ENCODE data around the gene FBXL17.

Gene FBXL17

DNA sequence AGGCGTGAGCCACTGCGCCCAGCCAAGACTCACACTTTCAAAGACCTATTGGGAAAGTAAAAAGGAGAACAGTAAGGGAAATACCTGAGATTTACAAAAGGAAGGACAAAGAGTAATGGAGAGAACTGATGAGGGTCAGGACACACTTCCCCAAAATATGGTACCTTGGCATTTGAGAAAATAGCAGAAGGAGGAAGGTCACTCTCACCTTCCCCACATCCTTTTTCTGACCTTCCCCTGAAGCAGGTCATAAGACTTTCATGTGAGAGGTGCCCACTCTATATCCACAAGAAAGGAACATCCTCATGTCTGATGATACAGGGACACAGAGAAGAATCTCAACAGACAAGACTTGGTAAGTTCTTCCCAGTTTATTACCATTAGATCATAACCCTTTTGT is 272.8 kb downstream of the FBXL17 start:
- H3K4me1 ChIP-seq (ENCODE audit: control extremely low read depth in 1 of 4, control insufficient read depth in 4 of 4, insufficient read depth in 4 of 4, low read length in 3 of 4) = no peaks in the 10 kb centered on the region
- no peak for DNase-seq
- ChIA-PET CTCF (no interaction called here), POLR2A (no interaction called here)
- H3K27me3 ChIP-seq (replicated peaks in 2 of 5; ENCODE audit: control insufficient read depth in 4 of 5, insufficient read depth in 5 of 5, low read length in 4 of 5) = no peaks in the 10 kb centered on the region
- H3K27ac ChIP-seq (ENCODE audit: insufficient read depth in 1 of 2, low read depth in 1 of 2, low read length in 2 of 2, poor library complexity in 1 of 2, severe bottlenecking in 2 of 2) = no peak overlapping the region
- peaks cover 0 to 3% (median 0%) of the 10 kb centered on the region in 4 experiments for H3K36me3 ChIP-seq (ENCODE audit: control insufficient read depth in 4 of 4, insufficient read depth in 4 of 4, low read length in 3 of 4)
- WGBS (ENCODE audit: insufficient coverage) = no CpG with 5 or more reads among the region's 2 CpGs
- no peak overlapping the region for H3K4me3 ChIP-seq (ENCODE audit: control insufficient read depth in 1 of 7, extremely low read depth in 1 of 7, insufficient read depth in 4 of 7, low read depth in 2 of 7, low read length in 6 of 7)
- peaks cover 0 to 5% (median 0%) of the 10 kb centered on the region in 5 experiments for H3K9me3 ChIP-seq (ENCODE audit: control extremely low read depth in 1 of 5, control insufficient read depth in 4 of 5, insufficient read depth in 2 of 5, low read depth in 1 of 5, low read length in 4 of 5)

- no peak overlapping the region for H3K27ac ChIP-seq (ENCODE audit: insufficient read depth in 1 of 2, low read depth in 1 of 2, low read length in 2 of 2, poor library complexity in 1 of 2, severe bottlenecking in 2 of 2)
- no peak for DNase-seq
- no peaks in the 10 kb centered on the region for H3K9me3 ChIP-seq (ENCODE audit: control extremely low read depth in 1 of 5, control insufficient read depth in 4 of 5, insufficient read depth in 2 of 5, low read depth in 1 of 5, low read length in 4 of 5)
- peaks cover 0 to 3% (median 0%) of the 10 kb centered on the region in 4 experiments for H3K36me3 ChIP-seq (ENCODE audit: control insufficient read depth in 4 of 4, insufficient read depth in 4 of 4, low read length in 3 of 4)
- ChIA-PET CTCF (no interaction called here), POLR2A (no interaction called here)
- H3K4me3 ChIP-seq (ENCODE audit: control insufficient read depth in 1 of 7, extremely low read depth in 1 of 7, insufficient read depth in 4 of 7, low read depth in 2 of 7, low read length in 6 of 7) = no peak overlapping the region
- no CpG with 5 or more reads among the region's 1 CpG for WGBS (ENCODE audit: insufficient coverage)
- H3K27me3 ChIP-seq (replicated peaks in 2 of 5; ENCODE audit: control insufficient read depth in 4 of 5, insufficient read depth in 5 of 5, low read length in 4 of 5) = no peaks in the 10 kb centered on the region
- H3K4me1 ChIP-seq (ENCODE audit: control extremely low read depth in 1 of 4, control insufficient read depth in 4 of 4, insufficient read depth in 4 of 4, low read length in 3 of 4) = no peaks in the 10 kb centered on the region
Observed at GRCh38 chr5:108104448-108104847, 277.4 kb downstream of the FBXL17 start.

- Histone ChIP-seq H3K9me3 (ENCODE audit: control extremely low read depth in 1 of 5, control insufficient read depth in 4 of 5, insufficient read depth in 2 of 5, low read depth in 1 of 5, low read length in 4 of 5) (no peaks in the 10 kb centered on the region), H3K27ac (ENCODE audit: insufficient read depth in 1 of 2, low read depth in 1 of 2, low read length in 2 of 2, poor library complexity in 1 of 2, severe bottlenecking in 2 of 2) (no peak overlapping the region), H3K4me3 (ENCODE audit: control insufficient read depth in 1 of 7, extremely low read depth in 1 of 7, insufficient read depth in 4 of 7, low read depth in 2 of 7, low read length in 6 of 7) (no peak overlapping the region), H3K27me3 (replicated peaks in 2 of 5; ENCODE audit: control insufficient read depth in 4 of 5, insufficient read depth in 5 of 5, low read length in 4 of 5) (no peaks in the 10 kb centered on the region), H3K4me1 (ENCODE audit: control extremely low read depth in 1 of 4, control insufficient read depth in 4 of 4, insufficient read depth in 4 of 4, low read length in 3 of 4) (no peaks in the 10 kb centered on the region), H3K36me3 (ENCODE audit: control insufficient read depth in 4 of 4, insufficient read depth in 4 of 4, low read length in 3 of 4) (peaks cover 0 to 3% (median 0%) of the 10 kb centered on the region in 4 experiments)
- POLR2A ChIA-PET = no interaction called here
- no peak for DNase-seq
- WGBS (ENCODE audit: insufficient coverage) = no CpG with 5 or more reads among the region's 3 CpGs
- CTCF ChIA-PET = interaction anchor here (1.0 kb wide), 1 partner anchor 9 kb away, joined by 3 read pairs; no protein-coding TSS in a partner anchor
Observed at GRCh38 chr5:108102463-108102862, 279.4 kb downstream of the FBXL17 start.

GRCh38 chr5:108101821-108102220 is 280.1 kb downstream of the FBXL17 start:
- H3K4me3 ChIP-seq (ENCODE audit: control insufficient read depth in 1 of 7, extremely low read depth in 1 of 7, insufficient read depth in 4 of 7, low read depth in 2 of 7, low read length in 6 of 7) = no peak overlapping the region
- WGBS (ENCODE audit: insufficient coverage) = 100% methylated on average over 1 of the region's 3 CpGs
- no peaks in the 10 kb centered on the region for H3K27me3 ChIP-seq (replicated peaks in 2 of 5; ENCODE audit: control insufficient read depth in 4 of 5, insufficient read depth in 5 of 5, low read length in 4 of 5)
- ChIA-PET POLR2A (no interaction called here), CTCF (interaction anchor here (1.0 to 1.3 kb wide), 2 partner anchors 10 to 95 kb away, joined by 3 read pairs; no protein-coding TSS in a partner anchor)
- H3K4me1 ChIP-seq (ENCODE audit: control extremely low read depth in 1 of 4, control insufficient read depth in 4 of 4, insufficient read depth in 4 of 4, low read length in 3 of 4) = no peaks in the 10 kb centered on the region
- H3K36me3 ChIP-seq (ENCODE audit: control insufficient read depth in 4 of 4, insufficient read depth in 4 of 4, low read length in 3 of 4) = peaks cover 0 to 3% (median 0%) of the 10 kb centered on the region in 4 experiments
- no peak overlapping the region for H3K27ac ChIP-seq (ENCODE audit: insufficient read depth in 1 of 2, low read depth in 1 of 2, low read length in 2 of 2, poor library complexity in 1 of 2, severe bottlenecking in 2 of 2)
- H3K9me3 ChIP-seq (ENCODE audit: control extremely low read depth in 1 of 5, control insufficient read depth in 4 of 5, insufficient read depth in 2 of 5, low read depth in 1 of 5, low read length in 4 of 5) = no peaks in the 10 kb centered on the region
- DNase-seq = no peak

DNA sequence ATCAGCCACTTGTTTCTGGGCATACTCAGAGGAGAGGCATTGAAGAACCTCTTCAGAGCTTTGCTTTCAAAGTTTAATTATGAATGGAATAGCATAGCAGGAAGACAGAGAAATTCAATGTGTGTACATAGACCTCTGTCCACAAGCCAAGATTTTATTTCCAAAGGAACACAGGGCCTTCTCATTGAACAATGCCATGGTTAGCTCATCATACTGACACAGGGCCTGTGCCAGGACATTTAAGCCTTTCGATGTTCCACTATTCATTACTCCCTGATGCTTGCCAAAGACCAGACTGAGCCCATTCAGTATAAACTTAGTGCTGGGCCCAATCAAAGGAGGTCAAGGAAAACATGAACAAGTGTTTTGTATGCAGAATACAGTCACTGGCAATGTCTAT is 280.8 kb downstream of the FBXL17 start:
- H3K9me3 ChIP-seq (ENCODE audit: control extremely low read depth in 1 of 5, control insufficient read depth in 4 of 5, insufficient read depth in 2 of 5, low read depth in 1 of 5, low read length in 4 of 5) = no peaks in the 10 kb centered on the region
- no peaks in the 10 kb centered on the region for H3K4me1 ChIP-seq (ENCODE audit: control extremely low read depth in 1 of 4, control insufficient read depth in 4 of 4, insufficient read depth in 4 of 4, low read length in 3 of 4)
- WGBS (ENCODE audit: insufficient coverage) = 100% methylated on average over 1 of the region's 1 CpG
- DNase-seq = no peak
- peaks cover 0 to 3% (median 0%) of the 10 kb centered on the region in 4 experiments for H3K36me3 ChIP-seq (ENCODE audit: control insufficient read depth in 4 of 4, insufficient read depth in 4 of 4, low read length in 3 of 4)
- H3K27ac ChIP-seq (ENCODE audit: insufficient read depth in 1 of 2, low read depth in 1 of 2, low read length in 2 of 2, poor library complexity in 1 of 2, severe bottlenecking in 2 of 2) = no peak overlapping the region
- H3K27me3 ChIP-seq (replicated peaks in 2 of 5; ENCODE audit: control insufficient read depth in 4 of 5, insufficient read depth in 5 of 5, low read length in 4 of 5) = no peaks in the 10 kb centered on the region
- no peak overlapping the region for H3K4me3 ChIP-seq (ENCODE audit: control insufficient read depth in 1 of 7, extremely low read depth in 1 of 7, insufficient read depth in 4 of 7, low read depth in 2 of 7, low read length in 6 of 7)
- POLR2A ChIA-PET = no interaction called here
- CTCF ChIA-PET = interaction anchor here (1.3 kb wide), 1 partner anchor 94 kb away, joined by 3 read pairs; no protein-coding TSS in a partner anchor

DNA sequence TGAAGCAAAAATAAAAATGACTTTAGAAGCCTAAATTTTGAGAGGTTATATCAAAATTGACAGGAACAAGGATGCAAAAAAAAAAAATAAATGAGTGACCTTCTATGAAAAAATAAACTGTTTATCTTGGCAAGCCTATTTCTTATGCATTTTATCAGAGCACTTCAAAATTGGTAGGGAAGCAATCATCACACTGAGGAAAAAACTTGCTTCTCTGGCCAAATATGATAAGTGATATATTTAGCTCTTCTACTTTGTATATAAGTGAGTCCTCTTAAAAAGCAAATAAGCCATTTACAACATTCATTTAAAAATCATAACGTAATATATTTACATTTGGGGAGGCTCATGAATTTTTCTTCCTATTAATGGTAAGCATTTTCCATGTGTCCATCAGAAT is 287.1 kb downstream of the FBXL17 start:
- Histone ChIP-seq H3K4me1 (ENCODE audit: control extremely low read depth in 1 of 4, control insufficient read depth in 4 of 4, insufficient read depth in 4 of 4, low read length in 3 of 4) (no peaks in the 10 kb centered on the region), H3K27ac (ENCODE audit: insufficient read depth in 1 of 2, low read depth in 1 of 2, low read length in 2 of 2, poor library complexity in 1 of 2, severe bottlenecking in 2 of 2) (no peak overlapping the region), H3K36me3 (ENCODE audit: control insufficient read depth in 4 of 4, insufficient read depth in 4 of 4, low read length in 3 of 4) (no peaks in the 10 kb centered on the region), H3K4me3 (ENCODE audit: control insufficient read depth in 1 of 7, extremely low read depth in 1 of 7, insufficient read depth in 4 of 7, low read depth in 2 of 7, low read length in 6 of 7) (no peak overlapping the region), H3K27me3 (replicated peaks in 2 of 5; ENCODE audit: control insufficient read depth in 4 of 5, insufficient read depth in 5 of 5, low read length in 4 of 5) (no peaks in the 10 kb centered on the region), H3K9me3 (ENCODE audit: control extremely low read depth in 1 of 5, control insufficient read depth in 4 of 5, insufficient read depth in 2 of 5, low read depth in 1 of 5, low read length in 4 of 5) (no peaks in the 10 kb centered on the region)
- DNase-seq = no peak
- ChIA-PET POLR2A (no interaction called here), CTCF (no interaction called here)
- no CpG with 5 or more reads among the region's 1 CpG for WGBS (ENCODE audit: insufficient coverage)

GRCh38 chr5:108093186-108093585 is 288.7 kb downstream of the FBXL17 start:
- DNase-seq = peak; percentile 1 to 43 (median 23)
- CTCF ChIA-PET = no interaction called here
- WGBS (ENCODE audit: insufficient coverage) = no CpG with 5 or more reads among the region's 2 CpGs

More at GRCh38 chr5:108093186-108093585, 288.7 kb downstream of the FBXL17 start:
- Histone ChIP-seq H3K9me3 (ENCODE audit: control extremely low read depth in 1 of 5, control insufficient read depth in 4 of 5, insufficient read depth in 2 of 5, low read depth in 1 of 5, low read length in 4 of 5) (no peaks in the 10 kb centered on the region), H3K27me3 (replicated peaks in 2 of 5; ENCODE audit: control insufficient read depth in 4 of 5, insufficient read depth in 5 of 5, low read length in 4 of 5) (no peaks in the 10 kb centered on the region), H3K36me3 (ENCODE audit: control insufficient read depth in 4 of 4, insufficient read depth in 4 of 4, low read length in 3 of 4) (no peaks in the 10 kb centered on the region), H3K4me1 (ENCODE audit: control extremely low read depth in 1 of 4, control insufficient read depth in 4 of 4, insufficient read depth in 4 of 4, low read length in 3 of 4) (no peaks in the 10 kb centered on the region), H3K4me3 (ENCODE audit: control insufficient read depth in 1 of 7, extremely low read depth in 1 of 7, insufficient read depth in 4 of 7, low read depth in 2 of 7, low read length in 6 of 7) (no peak overlapping the region), H3K27ac (ENCODE audit: insufficient read depth in 1 of 2, low read depth in 1 of 2, low read length in 2 of 2, poor library complexity in 1 of 2, severe bottlenecking in 2 of 2) (no peak overlapping the region)
- POLR2A ChIA-PET = no interaction called here
